ENCODE results near the gene FAM120B.

The FAM120B gene

DNA sequence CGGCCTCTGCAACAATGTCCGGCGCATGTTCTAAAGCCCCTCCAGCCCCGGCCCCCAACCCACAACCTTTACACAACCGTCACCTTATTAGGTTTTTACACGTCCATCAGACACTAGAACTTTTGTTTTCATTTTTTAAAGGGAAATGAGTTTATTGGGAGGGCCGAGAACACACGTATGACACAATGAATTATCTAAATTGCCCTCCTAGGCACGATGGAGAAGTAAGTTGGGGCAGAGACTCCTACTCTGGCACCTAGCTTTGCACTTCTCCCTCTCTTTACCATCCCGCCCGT, 14.5 kb upstream of the FAM120B start:
- no peak overlapping the region; the same call in 1 of the 2 replicates for H3K4me3 ChIP-seq (ENCODE audit: low read depth, low read length)
- TF ChIP-seq, protein P1, sequence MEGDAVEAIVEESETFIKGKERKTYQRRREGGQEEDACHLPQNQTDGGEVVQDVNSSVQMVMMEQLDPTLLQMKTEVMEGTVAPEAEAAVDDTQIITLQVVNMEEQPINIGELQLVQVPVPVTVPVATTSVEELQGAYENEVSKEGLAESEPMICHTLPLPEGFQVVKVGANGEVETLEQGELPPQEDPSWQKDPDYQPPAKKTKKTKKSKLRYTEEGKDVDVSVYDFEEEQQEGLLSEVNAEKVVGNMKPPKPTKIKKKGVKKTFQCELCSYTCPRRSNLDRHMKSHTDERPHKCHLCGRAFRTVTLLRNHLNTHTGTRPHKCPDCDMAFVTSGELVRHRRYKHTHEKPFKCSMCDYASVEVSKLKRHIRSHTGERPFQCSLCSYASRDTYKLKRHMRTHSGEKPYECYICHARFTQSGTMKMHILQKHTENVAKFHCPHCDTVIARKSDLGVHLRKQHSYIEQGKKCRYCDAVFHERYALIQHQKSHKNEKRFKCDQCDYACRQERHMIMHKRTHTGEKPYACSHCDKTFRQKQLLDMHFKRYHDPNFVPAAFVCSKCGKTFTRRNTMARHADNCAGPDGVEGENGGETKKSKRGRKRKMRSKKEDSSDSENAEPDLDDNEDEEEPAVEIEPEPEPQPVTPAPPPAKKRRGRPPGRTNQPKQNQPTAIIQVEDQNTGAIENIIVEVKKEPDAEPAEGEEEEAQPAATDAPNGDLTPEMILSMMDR (IDR thresholded peaks at IDR 0.05; ENCODE audit: insufficient read depth, low read depth, low read length, missing control alignments): no peak
- no peak for DNase-seq (ENCODE audit: low read depth)

DNA sequence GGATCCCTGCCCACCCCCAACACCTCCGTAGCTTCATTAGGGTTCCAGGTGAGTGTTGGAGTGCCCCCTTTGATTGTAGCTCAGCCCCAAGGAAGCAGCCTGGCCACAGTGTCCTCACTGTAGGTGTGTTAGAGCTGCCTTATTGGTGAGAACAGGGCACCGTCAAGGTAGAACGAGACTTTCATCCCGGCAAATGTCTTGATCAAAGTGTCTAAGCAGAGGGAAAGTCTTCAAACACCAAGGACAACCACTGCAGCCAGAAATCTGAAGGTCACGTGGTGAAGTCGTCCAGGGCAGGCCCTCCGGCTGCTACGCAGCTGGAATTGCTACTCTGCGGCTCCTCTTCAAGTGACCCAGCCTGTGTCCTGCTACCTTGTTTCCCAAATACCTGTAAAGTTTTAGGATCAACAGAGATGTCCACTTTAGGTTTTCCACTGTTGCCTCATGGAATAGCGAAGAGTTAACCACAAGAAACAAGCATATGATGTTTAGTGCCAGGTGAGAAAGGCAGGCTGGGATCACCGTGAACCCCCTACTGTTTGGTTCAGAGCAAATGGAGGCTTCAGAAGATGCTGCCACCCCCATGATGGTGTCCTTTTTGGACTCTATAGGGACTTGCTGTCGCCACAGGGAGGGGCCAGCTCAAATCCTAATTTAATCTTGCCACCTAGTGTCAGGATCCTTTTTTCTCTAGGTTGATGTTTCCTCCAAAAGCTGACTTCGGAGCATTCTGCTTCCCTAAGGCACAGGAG, 14.0 kb upstream of the FAM120B start:
- TF ChIP-seq, protein P1 (IDR thresholded peaks at IDR 0.05; ENCODE audit: insufficient read depth, low read depth, low read length, missing control alignments): no peak
- DNase-seq (ENCODE audit: low read depth): no peak
- no peak overlapping the region for H3K4me3 ChIP-seq (ENCODE audit: low read depth, low read length)

GRCh38 chr6:170293341-170294231, 13.0 kb upstream of the FAM120B start:
- no peak for DNase-seq (ENCODE audit: low read depth)
- H3K4me3 ChIP-seq (ENCODE audit: low read depth, low read length): no peak overlapping the region

DNA sequence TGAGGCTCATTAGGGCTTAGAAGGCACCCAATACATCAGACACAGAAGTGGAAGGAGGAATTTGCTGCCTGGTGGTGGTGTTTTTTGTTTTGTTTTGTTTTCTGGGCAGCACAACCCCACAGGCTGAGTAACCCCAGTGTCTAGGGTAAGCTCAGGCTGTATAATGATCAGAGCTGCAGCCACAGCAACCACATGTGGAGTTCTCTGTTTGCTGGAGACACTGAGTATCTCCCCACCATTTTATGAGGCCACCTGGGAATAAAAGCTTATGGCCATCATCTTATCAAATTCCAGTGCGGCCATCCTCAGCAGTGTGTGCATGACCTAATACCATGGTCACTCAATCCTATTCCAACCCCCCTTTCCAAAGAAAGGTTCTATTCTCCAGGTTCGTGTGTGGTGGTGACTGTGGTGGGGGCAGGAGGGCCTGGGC, 12.2 kb upstream of the FAM120B start:
- no peak overlapping the region for H3K4me3 ChIP-seq (ENCODE audit: low read depth, low read length)
- DNase-seq (ENCODE audit: low read depth): no peak
- TF ChIP-seq, protein P1 (IDR thresholded peaks at IDR 0.05; ENCODE audit: insufficient read depth, low read depth, low read length, missing control alignments): no peak

More at GRCh38 chr6:170293341-170294231, 13.0 kb upstream of the FAM120B start:
- TF ChIP-seq, protein P1 (IDR thresholded peaks at IDR 0.05; ENCODE audit: insufficient read depth, low read depth, low read length, missing control alignments): no peak

DNA sequence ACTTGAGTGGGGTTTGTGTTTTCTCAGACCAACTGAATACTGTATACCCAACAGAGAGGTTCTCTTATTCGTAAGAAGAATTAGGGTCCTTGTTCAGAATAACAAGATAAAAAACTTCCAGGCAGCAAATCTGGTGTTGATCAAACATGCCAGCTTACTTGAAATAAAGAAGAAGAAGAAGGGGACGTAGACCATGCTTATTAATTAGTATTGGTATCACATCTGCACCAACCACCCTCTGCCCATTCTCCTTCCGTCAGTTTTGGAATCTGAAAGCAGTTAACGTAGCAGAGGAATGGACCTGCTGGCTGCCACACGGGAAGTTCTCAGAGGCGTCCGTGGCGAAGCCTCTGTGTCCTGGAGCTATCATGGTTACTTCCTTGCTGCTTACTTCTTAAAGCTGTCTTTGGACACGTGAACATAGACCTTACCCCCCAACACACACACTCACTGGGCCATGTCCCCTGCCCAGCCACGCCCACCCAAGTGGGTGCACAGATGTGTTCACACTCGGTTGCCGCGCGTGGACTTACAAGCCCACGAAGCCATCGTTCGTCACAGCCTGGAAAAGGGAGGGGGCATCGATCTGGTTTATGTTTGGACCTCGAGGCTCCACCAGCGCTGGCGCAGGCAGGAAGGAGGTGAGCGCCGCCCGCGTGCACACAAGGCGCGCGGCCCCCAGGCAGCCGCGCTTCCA, 11.6 kb upstream of the FAM120B start:
- TF ChIP-seq, protein P1 (IDR thresholded peaks at IDR 0.05; ENCODE audit: insufficient read depth, low read depth, low read length, missing control alignments): no peak
- DNase-seq (ENCODE audit: low read depth): no peak
- H3K4me3 ChIP-seq (ENCODE audit: low read depth, low read length): peak overlapping the region; percentile 46; the same call in 1 of the 2 replicates

GRCh38 chr6:170295510-170296422, 10.8 kb upstream of the FAM120B start:
- H3K4me3 ChIP-seq (ENCODE audit: low read depth, low read length): peak overlapping the region; percentile 46
- TF ChIP-seq, protein P1 (IDR thresholded peaks at IDR 0.05; ENCODE audit: insufficient read depth, low read depth, low read length, missing control alignments): no peak
- peak; percentile 56 for DNase-seq (ENCODE audit: low read depth)
